ENCODE data around the gene PRKACA. TPM values are rescaled to one million over a fixed set of nuclear protein-coding genes. Genes with fewer than 3 reads are reported as not detected.
"Not testable (repeated sequence)": the region's sequence is repeated elsewhere in the genome, so short reads cannot be mapped to it uniquely, and the experiment has no call there.

The PRKACA gene
- total RNA-seq, 1 donor from 2014 or later, result 87.1 TPM

GRCh38 chr19:14050512-14050911, 67.0 kb downstream of the PRKACA start:
- no peak overlapping the region for H3K4me3 ChIP-seq
- no peaks in the 10 kb centered on the region for H3K4me1 ChIP-seq
- intact Hi-C loops (cut with DNase I), result no loop called here
- ATAC-seq (no peak), DNase-seq (no peak)
- TF ChIP-seq, protein P1, sequence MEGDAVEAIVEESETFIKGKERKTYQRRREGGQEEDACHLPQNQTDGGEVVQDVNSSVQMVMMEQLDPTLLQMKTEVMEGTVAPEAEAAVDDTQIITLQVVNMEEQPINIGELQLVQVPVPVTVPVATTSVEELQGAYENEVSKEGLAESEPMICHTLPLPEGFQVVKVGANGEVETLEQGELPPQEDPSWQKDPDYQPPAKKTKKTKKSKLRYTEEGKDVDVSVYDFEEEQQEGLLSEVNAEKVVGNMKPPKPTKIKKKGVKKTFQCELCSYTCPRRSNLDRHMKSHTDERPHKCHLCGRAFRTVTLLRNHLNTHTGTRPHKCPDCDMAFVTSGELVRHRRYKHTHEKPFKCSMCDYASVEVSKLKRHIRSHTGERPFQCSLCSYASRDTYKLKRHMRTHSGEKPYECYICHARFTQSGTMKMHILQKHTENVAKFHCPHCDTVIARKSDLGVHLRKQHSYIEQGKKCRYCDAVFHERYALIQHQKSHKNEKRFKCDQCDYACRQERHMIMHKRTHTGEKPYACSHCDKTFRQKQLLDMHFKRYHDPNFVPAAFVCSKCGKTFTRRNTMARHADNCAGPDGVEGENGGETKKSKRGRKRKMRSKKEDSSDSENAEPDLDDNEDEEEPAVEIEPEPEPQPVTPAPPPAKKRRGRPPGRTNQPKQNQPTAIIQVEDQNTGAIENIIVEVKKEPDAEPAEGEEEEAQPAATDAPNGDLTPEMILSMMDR (IDR thresholded peaks at IDR 0.05), result no peak
- no peak overlapping the region for H3K27ac ChIP-seq
- no peaks in the 10 kb centered on the region for H3K27me3 ChIP-seq (ENCODE audit: low read depth)
- no peaks in the 10 kb centered on the region for H3K9me3 ChIP-seq
- H3K36me3 ChIP-seq, result peaks cover 29% of the 10 kb centered on the region

DNA sequence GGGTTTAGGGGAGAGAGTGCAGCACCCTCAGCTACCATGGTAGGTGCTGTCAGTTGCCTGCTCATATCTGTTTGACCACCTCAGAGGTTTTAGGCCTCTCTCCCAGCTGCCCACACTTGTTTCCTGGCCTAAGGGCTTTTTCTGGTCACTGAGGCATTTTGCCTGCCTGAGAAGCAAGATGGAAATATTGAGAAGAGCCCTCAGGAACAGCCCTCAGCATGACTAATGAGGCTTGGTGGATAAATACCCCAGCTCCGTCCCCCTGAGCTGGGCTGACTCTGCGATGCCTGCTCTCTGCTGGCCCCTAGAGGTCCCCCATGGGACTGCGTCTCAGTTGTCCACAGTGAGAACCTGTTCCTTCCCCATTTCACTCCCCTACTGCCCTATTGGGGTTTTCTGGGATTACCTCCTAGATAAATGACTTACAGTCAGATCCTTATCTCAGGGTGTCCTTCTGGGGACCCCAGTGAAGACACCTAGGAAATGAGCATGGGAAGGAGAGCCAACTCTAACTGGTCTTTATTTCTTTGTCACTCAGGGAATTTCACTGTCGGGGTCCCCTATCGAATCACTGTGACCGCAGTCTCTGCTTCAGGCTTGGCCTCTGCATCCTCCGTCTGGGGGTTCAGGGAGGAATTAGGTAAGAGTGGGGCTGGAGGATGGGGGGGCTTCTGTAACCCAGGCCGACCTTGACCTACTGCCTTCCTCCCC, 69.0 kb downstream of the PRKACA start:
- peak; percentile 84 to 90 for ATAC-seq
- Histone ChIP-seq H3K27ac (no peak overlapping the region), H3K36me3 (peaks cover 41% of the 10 kb centered on the region), H3K27me3 (ENCODE audit: low read depth) (no peaks in the 10 kb centered on the region), H3K4me3 (no peak overlapping the region), H3K4me1 (no peaks in the 10 kb centered on the region), H3K9me3 (no peaks in the 10 kb centered on the region)
- intact Hi-C loops (cut with DNase I), result no loop called here
- TF ChIP-seq, protein P1 (IDR thresholded peaks at IDR 0.05), result peak; percentile 91
- peak; percentile 72 for DNase-seq

GRCh38 chr19:14047866-14048265, 69.7 kb downstream of the PRKACA start:
- H3K36me3 ChIP-seq, result peaks cover 41% of the 10 kb centered on the region
- intact Hi-C loops (cut with DNase I), result not testable (repeated sequence)

GRCh38 chr19:14042659-14043608, 74.6 kb downstream of the PRKACA start:
- intact Hi-C loops (cut with DNase I); H3K27me3 ChIP-seq (ENCODE audit: low read depth); H3K4me3 ChIP-seq; H3K9me3 ChIP-seq; DNase-seq: not testable (repeated sequence)
- H3K27ac ChIP-seq, result peak overlapping the region; percentile 65
- TF ChIP-seq, protein P1 (IDR thresholded peaks at IDR 0.05), result peak; percentile 57
- H3K36me3 ChIP-seq, result peaks cover 21% of the 10 kb centered on the region
- peak; percentile 84 to 86 for ATAC-seq
- peaks cover 10% of the 10 kb centered on the region for H3K4me1 ChIP-seq

More at GRCh38 chr19:14047866-14048265, 69.7 kb downstream of the PRKACA start:
- not testable (repeated sequence) for H3K27ac ChIP-seq; H3K27me3 ChIP-seq (ENCODE audit: low read depth); H3K9me3 ChIP-seq; ATAC-seq; H3K4me1 ChIP-seq; DNase-seq; H3K4me3 ChIP-seq

Other genes starting within 250 kb of the PRKACA start
- gene NANOS3, start 240.6 kb downstream of the PRKACA start, total RNA-seq, result 0.68 TPM
- 2.0 TPM for gene BRME1, start 211.6 kb downstream of the PRKACA start, total RNA-seq
- gene CC2D1A, start 211.6 kb downstream of the PRKACA start, total RNA-seq, result 32.4 TPM
- 2.7 TPM for gene PODNL1, start 179.3 kb downstream of the PRKACA start, total RNA-seq
- gene DCAF15, start 165.3 kb downstream of the PRKACA start, total RNA-seq, result 28.4 TPM
- gene RFX1, start 111.4 kb downstream of the PRKACA start, total RNA-seq, result 17.8 TPM
- not detected for gene RLN3, start 89.6 kb downstream of the PRKACA start, total RNA-seq
- gene IL27RA, start 86.0 kb downstream of the PRKACA start, total RNA-seq, result 20.4 TPM
- 7.7 TPM for gene PALM3, start 55.7 kb downstream of the PRKACA start, total RNA-seq
- 7.1 TPM for gene MISP3, start 45.0 kb downstream of the PRKACA start, total RNA-seq
- not detected for gene C19orf67, start 32.0 kb downstream of the PRKACA start, total RNA-seq
- gene SAMD1, start 27.0 kb downstream of the PRKACA start, total RNA-seq, result 51.4 TPM
- gene ASF1B, start 18.8 kb upstream of the PRKACA start, total RNA-seq, result 2.6 TPM
- gene ADGRL1, start 88.4 kb upstream of the PRKACA start, total RNA-seq, result 28.7 TPM

Data from lower lobe of right lung (tissue), 2 donors.